Right kidney (tissue), 1 donor: ENCODE results near the gene EVC2.

Source experiments
- DNase-seq: peaks from one replicate; pipeline ENCODE4 v3.0.0-alpha.2; 2016

EVC2 gene

DNA sequence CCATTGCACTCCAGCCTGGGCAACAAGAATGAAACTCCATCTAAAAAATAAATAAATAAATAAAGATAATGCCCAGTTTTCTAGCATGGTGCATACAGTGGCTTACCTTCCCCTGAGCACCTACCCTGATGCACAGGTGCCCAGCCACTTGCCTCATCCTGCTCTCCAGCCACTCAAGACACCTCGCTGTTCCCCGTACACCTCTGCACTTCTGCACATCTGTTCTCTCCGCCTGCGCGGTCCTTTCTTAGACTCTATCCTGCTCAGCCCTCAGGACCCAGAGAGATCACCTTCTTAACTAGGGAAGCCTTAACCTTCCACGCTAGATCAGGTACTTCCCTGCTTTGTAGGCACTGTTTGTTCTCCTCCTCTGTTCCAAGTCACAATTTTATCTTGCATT is 5.5 kb upstream of the EVC2 start:
- no peak for DNase-seq

DNA sequence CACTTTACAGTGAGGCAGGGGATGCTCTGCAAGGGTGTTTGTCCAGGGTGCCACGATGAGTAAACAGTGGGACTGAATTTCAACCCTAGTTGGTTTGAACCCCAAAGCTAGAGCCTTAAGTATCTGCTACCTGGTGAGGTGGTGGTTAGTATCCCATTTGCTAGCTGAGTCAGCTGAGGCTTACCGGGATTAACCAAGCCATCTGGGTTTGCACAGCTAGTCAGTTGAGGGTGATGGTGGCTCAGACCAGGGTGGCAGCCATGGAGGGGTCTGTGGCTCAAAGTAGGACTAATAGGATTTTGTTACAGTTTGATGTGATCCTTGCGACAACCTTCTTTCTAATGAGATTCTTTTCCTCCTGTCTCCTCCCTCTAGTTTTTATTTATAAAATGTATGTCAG is 4.6 kb upstream of the EVC2 start:
- DNase-seq = no peak

DNA sequence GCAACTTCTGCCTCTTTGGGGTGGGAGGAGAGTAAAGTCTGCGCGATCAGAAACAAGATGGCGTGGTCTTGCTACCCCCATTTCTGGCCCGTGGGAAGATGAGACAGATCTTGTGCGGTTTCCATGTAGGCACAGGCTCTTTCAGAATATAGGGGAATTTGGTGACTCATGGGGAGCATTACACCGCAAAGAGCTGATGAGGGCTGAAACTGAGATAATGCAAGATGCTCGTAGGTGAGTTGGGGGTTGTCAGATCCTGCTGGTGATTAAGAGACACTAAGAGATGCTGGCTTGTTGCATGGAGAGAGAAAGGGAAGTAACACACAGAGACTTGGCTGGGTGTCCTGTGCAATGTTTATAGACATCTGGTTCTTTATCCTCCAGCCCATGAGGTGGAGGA is 4.2 kb upstream of the EVC2 start:
- no peak for DNase-seq

DNA sequence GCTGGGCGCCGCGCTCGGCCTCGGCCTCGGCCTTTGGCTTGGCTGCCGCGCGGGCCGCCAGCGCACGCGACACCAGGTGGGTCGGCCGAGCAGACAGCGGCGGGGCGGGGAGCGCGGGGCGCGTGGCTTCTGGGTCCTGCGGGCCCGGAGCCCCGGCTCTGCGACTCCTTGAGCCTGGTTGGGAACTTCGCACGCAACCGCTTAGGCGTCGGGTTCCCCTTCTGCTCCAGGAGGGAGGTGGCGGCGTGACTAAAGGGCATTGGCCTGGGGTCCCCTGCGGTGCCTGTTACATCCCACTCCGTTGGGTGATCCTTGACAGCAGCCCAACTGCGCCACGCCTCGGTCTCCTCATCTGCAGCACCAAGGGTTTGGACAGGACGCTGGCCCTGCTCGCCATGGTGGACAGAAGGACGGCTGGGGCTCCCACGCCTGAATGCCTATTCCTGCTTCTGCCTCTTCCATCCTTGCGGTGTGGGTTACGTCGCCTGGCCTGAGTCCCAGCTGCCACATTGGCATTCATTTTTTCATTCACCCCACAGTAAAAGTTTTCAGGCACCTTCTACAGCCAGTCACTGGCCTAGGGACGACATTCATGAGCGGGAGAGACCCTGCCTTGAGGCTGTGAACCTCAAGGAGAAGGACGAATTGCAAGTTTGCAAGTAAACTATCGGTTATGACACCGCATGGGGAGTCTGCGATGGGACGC is 3.3 kb upstream of the EVC2 start:
- DNase-seq = peak; percentile 73

DNA sequence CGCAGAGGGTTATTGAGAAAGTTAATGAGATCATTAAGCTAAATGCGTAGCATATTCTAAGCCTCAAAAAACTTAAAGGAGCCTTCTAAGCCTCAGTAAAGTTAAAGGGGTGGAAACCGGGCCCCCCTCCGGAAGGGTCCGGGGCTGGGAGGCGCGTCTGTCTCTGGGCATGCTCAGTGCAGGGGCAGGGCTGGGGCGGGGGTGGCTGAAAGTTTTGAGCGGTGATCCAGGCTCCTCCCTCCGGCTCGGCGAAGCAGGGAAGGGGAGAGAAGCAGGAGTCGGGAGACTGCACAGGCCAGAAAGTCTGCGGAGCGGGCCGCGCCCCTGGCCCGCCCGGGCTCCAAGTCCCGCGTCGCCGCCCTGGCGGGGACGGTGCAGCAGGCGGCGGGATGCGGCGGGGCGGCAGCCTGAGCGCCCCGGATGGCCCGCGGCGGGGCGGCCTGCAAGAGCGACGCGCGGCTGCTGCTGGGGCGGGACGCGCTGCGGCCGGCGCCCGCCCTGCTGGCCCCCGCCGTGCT is 2.7 kb upstream of the EVC2 start, which contains the start of gene EVC:
Gene EVC, plus strand, starts transcription at position 241 of the 518 bp plus-strand sequence. Its CDS starts 180 bp downstream, at position 421.
- DNase-seq = peak; percentile 76

DNA sequence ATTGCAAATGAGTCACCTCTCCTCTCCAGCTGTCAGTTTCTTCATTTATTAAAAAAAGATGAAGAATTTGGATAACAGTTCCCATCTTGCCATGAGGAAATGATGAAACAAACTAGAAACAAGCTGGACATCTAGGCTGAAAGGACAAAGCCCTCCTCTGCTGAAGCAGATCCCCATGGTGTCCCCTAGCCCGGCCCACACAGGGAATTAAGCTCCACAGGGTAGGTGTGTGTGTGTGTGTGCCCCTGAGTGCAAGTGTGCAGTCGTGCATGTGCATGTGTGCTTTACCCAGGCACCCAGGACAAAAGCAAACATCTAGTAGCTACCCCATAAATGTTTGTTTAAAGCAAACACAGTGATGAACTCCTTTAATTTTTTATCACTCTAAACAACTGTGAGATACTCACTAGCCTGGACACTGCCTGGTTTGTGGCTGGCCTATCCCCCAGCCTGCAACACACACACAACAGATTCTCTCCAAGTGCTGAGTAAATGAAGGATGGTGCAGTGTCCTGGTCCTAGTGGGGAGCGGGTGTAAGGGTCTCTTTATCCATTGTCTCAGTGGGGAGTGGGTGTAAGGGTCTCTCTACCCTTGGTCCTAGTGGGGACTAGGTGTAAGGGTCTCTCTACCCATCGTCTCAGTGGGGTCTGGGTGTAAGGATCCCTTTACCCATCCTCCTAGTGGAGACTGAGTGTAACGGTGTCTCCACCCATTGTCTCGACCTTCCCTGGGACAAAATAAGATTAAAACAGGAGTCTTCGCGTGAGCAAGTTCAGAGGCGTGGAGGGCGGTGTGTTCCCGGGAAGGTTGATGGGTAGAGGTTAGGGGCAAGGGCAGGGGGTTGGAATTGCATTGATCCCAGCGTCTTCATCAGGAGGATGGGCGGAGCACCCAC is 2.0 kb upstream of the EVC2 start:
- DNase-seq = no peak

DNA sequence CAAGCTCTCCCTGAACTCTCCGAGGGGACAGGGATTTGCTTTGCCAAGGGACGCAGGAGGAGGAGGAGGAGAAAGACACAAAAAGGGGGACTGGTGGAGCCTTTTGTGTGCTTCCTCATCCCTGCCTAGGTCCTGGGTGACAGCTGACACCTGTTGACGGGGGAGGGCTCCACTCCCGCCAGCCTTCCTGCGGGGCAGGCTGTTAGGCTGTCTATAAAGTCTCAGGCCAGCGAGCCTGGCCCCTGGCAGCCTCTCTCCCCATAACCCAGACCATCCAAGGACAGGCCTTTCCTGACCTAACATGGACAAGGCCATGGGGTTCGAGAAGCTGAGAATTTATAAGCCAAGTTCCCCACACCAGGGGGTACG is 832 bp upstream of the EVC2 start:
- no peak for DNase-seq

DNA sequence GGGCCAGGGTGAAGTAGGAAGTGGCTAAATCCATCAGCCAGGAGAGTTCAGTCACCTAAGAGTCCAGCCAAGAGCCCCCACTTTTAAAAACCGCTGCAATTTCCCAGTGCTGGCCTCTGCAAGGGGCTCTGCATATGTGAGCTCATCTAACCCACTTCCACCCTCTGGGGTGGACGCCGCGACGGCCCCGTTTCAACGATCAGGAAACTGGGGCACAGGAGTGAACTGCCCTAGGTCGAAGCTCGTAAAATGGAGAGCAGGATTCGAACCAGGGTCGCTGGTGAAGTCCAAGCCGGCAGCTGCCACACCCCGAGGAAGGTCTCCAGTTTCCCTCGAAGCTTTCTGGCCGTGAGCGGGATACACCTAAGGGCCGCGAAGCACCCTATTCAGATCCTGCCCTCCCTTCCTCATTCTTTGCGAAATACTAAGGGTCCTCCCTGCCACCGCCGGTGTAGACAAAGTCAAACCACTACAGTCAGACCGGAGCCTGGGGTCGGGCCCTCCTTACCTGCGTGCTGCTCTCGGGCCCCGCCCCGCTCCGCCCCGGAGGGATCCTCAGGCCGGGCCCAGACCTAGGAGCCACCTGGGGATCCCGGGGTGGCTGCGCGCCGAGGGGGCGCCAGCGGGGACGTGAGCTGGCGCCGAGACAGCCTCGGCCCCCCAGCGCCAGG is 446 bp downstream of the EVC2 start:
- DNase-seq = no peak

DNA sequence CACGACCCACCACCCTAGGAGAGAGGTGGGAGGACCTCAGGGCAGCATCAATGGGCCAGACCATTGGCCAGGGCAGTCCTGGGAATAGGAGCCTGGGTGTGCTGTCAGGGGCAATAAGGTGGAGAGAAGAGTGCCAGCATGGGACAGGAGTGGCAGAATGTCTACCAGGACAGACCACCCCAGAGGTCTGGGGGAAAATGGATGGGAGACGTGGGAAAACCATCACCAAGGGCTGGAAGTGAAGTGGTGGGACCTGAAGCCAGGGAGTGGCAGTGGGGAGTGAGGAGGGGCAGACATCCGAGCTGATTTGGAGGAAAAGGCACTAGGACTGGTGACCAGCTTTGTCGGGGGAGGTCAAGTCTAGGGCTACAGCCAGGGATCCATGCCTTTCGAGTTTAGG is 993 bp downstream of the EVC2 start:
- DNase-seq = no peak

DNA sequence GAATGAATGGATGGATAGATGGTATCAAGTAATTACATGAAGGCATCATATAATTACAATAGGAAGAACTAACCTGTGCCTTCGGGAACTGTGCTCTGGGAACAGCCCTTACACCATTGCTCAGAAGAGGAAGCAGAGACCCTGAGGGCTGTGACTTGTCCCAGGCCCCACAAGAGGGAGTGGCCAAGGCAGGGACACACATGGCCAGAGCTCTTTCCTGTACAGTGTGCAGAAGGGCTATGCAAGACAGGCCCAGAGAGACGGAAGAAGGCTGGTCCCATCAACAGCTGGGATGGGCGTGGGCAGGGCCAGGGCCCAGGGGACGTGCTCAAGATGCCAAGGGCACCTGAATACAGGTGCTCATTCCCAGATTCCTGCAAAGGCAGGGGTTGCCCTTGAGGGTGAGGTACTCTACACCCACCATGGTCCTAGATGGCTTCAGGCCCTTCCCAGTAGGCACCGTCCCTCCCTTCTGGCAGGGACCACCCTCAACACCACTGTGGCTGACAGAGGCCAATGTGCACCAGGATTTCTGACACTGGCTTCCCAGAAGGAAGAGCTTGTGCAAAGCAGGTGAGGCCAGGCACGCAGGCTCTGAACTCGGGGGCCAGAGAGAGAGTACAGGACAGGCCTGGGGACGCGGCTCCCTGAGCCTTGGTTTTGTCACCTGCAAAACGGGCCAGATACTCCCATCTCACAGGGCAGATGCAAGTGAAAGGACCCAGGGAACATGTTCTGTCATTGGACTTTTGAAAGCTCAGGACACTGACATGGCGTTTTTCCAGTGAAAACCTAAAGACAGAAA is 1.7 kb downstream of the EVC2 start:
- no peak for DNase-seq

DNA sequence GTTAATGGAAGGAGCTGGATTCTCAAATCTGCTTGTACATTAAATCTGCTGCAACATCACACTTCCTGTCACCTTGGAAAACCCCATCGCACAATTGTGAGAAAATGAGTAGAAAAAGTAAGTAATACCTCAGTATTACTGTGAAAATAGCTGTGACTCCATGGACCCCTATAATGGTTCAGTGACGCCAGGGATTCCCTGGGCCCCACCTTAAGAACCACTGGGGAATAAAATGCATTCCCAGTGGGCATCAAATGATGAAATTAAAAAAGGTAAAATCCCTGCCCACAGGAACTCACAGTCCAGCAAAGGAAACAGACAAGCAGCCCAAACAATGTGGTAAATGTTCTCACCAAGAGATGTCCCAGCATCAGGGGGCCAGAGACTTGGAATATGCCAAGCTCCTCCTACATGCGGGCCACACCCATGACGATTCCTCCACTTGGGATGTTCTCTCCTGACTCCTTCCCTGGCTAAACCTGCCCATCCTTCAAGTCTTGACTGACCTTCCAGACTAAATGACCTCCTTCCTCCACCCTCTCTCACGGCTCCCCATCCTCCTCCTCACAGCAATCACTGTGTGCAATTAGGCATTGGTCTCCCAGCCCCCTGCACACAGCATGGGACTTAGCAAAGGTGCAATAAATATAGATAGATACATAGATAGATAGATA is 2.6 kb downstream of the EVC2 start:
- DNase-seq = no peak

DNA sequence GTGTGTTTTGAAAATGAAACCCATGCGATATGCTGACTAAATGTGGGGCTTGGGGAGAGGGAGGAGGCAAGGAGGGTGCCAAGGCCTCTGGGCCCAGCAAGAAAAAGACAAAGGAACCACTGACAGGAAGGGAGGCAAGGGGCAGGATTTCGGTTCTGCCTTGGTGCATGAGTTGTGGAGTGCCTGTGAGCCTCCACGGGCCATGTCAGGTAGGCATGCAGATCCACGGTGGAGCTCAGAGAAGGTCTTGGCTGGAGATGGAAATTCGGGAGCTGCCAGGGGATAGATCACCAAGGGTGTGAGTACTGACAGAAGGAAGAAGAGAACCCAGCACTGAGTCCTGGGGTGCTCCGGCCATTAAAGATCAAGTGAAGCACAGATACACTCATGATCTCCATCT is 4.1 kb downstream of the EVC2 start:
- no peak for DNase-seq

DNA sequence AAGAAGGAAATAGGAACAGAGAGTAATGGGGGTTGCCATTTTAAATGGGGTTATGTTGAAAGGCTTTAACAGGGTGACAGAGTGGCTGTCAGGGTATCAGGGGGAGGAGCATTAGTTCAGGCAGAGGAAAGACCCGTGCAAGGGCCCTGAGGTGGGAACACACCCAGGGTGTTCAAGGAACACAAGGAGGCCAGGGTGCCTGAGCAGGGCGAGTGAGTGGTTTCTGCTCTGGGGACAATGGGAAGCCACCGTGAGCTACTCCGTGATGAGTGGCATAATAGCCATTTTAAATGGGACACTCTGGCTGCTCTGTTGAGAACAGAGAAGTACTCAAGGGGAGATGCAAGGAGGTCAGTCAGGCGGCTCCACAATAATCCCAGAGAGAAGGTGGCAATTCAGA is 4.5 kb downstream of the EVC2 start:
- no peak for DNase-seq

DNA sequence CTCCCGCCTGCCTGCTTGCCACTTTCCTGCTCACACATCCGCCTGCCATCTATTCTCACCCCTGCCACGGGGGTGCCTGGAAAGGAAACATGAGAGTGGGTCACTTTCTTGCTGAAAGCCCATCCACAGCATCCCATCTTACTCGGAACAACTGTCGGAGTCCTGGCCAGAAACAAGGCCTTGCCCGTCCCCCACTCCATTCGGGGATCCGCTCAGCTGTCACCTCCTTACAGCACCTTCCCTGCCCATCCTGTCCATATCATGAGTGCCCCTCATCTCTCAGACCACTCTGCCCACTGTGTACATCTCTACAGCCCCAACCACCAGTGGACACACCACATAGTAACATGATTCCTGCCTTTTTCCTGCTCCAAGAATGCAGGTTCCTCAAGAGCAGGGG is 6.4 kb downstream of the EVC2 start:
- DNase-seq = no peak

DNA sequence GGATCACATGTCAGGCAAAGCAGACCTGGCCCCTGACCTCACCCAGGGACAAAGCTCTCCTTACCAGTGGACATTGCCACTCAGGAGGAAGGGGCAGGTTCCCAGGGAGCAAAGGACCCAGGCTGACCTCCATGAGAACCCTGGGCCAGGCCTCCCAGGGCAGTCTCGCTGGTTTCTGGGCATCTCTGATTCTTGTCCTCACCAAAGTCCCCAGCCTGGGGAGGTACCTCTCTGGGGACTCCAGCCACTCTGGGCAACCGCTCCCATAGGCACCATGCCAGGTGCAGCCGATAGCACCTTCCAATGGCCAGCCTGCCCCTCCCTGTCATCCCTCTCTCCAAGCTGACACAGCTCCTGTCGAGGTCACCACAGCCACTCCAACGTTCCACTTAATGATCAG is 7.9 kb downstream of the EVC2 start:
- no peak for DNase-seq

DNA sequence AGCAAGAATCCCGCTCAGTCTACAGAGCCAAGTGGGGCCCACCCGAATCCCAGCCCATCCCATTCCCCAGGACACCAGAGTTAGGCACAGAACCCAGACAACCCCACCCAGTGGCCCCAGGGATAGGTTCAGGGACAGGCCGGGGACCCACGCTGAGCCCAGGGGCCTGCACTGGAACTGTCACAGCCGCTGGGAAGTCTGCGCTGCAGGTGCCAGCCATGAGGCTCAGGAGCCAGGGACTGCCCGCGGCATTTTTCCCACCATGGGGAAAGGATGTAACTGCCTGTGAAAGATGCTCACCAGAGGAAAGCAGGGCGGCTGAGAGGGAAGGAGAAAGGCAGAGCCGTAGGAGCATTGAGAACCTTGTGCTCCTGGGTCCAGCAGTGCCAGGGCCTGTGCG is 12.0 kb downstream of the EVC2 start:
- no peak for DNase-seq

DNA sequence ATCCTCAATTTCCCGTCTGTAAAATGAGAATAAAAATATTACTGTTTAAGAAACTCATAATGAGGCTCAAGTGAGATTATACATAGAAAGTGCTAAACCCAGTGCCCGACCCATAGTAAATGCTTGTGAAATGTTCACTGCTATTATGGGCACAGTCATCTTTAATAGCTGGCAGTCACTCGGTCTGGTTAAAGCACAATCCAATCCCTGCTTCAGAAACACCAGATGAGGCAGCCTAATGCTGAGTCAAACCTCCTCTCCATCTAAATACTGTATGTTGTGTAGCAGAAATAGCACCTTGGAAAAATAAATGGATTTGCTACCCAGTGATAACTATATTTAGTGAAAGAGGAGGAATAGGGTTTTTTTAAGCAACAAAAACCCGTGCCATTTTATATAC is 14.5 kb downstream of the EVC2 start:
- DNase-seq = no peak

DNA sequence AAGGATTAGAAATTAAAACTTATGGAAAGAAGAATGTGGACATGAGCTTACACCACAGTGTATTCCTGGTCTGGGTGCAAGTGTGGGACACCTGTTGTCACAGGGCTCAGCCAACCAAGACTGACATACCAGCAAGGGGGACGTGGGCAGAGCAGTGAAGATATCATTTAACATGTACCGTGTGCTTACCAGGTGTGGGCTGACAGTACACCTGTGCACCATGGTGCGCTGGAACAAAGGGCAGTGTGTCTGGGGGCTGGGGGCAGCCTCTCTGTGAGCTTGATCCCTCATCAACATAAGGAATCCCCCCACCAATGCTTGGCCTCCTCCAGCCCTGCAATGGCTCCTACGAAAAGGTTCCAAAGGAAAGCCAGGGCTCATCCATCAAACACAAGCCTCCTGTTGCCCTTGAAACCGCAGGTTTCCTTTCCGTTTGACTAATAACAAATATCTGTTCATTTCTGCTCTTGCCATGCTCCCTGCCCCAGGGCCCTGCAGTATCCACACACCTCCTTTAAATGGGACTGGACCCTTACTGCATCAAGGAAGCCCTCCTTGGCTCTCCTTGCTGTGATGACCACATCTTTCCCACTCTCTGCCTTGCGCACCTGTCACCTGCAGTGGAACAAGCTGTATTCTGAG is 16.7 kb downstream of the EVC2 start:
- no peak for DNase-seq

DNA sequence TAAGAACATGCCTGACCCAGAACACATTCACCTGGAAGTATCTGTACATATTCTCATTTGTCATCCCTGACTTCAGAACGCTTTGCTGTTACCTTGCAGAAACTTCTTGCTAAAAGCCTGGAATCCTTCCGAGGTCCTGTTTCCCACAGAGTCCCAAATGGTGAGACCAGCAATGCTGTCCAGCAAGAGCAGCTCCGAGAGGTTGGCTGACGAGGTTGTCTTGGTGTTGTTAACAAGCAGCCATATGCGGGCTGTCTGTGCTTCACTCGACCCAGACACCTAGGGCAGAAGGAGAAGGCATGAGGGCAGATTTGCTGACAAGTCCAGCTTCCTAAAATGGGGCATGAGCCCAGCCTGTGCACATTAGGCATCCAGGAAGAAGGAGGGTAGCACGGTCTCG is 19.3 kb downstream of the EVC2 start:
- DNase-seq = no peak

DNA sequence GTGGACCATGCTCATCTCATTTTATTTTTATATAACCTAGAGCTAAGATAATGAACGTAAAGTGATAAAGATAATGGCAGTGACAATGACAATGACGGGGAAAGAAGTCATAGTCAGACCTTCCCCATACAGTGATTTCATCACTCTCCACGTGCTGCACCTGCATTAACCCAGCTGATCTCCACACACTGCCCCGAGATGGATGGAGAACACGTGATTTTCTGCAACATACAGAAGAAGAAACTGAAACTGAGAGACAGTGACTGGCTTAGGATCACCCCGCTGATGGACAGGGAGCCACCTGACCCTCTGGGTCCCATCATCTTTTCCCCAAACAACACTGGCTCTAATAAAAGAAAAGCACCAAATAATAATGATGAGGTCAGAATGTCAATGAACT is 22.0 kb downstream of the EVC2 start:
- DNase-seq = no peak

DNA sequence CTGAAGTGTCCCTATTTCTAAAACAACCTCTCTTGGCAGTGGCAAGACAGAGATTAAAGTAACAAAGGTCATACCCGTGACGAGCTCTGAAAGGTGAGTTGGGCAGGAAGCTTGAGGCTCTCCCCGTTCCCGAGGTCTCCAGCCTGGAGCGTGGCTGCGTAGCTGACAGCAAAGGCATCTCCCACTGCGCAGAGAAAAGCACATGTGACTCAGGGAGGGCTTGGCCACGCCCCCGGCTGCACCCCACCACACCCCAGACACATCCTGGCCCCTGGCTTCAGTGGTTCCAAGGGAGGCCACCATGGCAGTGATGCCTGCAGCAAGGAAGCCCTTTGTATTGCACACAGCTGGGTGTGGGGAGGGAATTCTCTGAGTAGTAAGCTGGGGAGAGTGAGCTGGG is 23.1 kb downstream of the EVC2 start:
- DNase-seq = no peak
